ENCODE measurements around the gene MLLT1.

Gene MLLT1

GRCh38 chr19:6229951-6230712 is 49.6 kb downstream of the MLLT1 start:
- no peak for DNase-seq (ENCODE audit: insufficient read length, low spot score)
- no peak for FAIRE-seq
- TF ChIP-seq CTCF (IDR thresholded peaks at IDR 0.05; ENCODE audit: insufficient read depth, missing control alignments), result no peak

GRCh38 chr19:6229216-6229913 is 50.4 kb downstream of the MLLT1 start:
- FAIRE-seq (no peak), DNase-seq (ENCODE audit: insufficient read length, low spot score) (no peak)
- TF ChIP-seq CTCF (IDR thresholded peaks at IDR 0.05; ENCODE audit: insufficient read depth, missing control alignments), result no peak

GRCh38 chr19:6228551-6229215 is 51.1 kb downstream of the MLLT1 start:
- FAIRE-seq, result no peak

GRCh38 chr19:6227936-6228325 is 51.8 kb downstream of the MLLT1 start:
- DNase-seq (ENCODE audit: insufficient read length, low spot score), result no peak
- TF ChIP-seq CTCF (IDR thresholded peaks at IDR 0.05; ENCODE audit: insufficient read depth, missing control alignments), result no peak
- FAIRE-seq, result no peak

More at GRCh38 chr19:6228551-6229215, 51.1 kb downstream of the MLLT1 start:
- TF ChIP-seq CTCF (IDR thresholded peaks at IDR 0.05; ENCODE audit: insufficient read depth, missing control alignments), result no peak
- DNase-seq (ENCODE audit: insufficient read length, low spot score), result no peak

GRCh38 chr19:6227156-6227935 is 52.4 kb downstream of the MLLT1 start:
- TF ChIP-seq CTCF (IDR thresholded peaks at IDR 0.05; ENCODE audit: insufficient read depth, missing control alignments), result no peak
- DNase-seq (ENCODE audit: insufficient read length, low spot score), result no peak
- FAIRE-seq, result no peak

GRCh38 chr19:6226444-6227155 is 53.2 kb downstream of the MLLT1 start:
- no peak for FAIRE-seq
- no peak for DNase-seq (ENCODE audit: insufficient read length, low spot score)
- TF ChIP-seq CTCF (IDR thresholded peaks at IDR 0.05; ENCODE audit: insufficient read depth, missing control alignments), result no peak
